ENCODE results near the gene CENPM. TPM values are rescaled to one million over a fixed set of nuclear protein-coding genes. Genes with fewer than 3 reads are reported as not detected.

Gene CENPM, protein sequence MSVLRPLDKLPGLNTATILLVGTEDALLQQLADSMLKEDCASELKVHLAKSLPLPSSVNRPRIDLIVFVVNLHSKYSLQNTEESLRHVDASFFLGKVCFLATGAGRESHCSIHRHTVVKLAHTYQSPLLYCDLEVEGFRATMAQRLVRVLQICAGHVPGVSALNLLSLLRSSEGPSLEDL
- total RNA-seq, result not detected
- long read RNA-seq, donor 1, result 0 reads
- long read RNA-seq, donor 2, result 0 reads

DNA sequence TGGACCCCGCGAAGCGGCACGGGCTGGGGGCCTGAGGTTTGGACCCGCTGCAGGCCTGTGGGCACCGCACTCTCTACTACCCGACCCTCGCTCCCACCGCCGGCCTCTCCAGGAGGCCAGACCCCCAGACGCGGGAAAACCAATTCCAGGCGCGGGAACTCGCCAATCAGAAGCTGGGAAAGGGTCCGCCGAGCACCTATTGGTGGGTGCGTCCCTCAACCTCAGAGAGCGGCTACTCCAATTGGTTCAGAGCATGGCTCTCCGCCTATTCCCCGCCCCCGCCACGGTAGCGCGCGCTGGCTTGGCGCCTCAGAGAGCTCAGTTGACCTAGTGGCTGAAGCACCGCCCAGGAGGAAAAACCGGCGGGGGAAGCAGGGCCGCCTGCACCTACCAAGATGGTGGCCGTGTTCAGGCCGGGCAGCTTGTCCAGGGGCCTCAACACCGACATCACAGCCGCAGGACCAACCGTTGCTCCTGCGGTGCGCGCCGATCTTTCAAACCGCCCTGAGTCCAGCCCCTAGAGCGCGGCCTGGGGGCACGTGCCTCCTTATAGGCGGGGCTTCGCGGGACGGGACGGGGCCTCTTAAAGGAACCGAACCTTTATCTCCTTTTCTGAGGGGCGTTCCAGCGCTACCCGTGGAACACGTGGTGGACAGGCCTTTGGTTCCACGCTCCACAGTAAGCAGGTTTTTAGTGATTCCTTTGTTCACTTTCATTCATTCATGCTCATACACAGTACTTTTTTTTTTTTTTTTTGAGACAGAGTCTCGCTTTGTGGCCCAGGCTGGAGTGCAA, at the start of gene CENPM:
Gene CENPM (minus strand): TSS at position 524 of the 795 bp plus-strand sequence. CDS start 76 bp downstream, at position 448.
- intact Hi-C loops (cut with DNase I), result no loop called here
- DNase-seq (ENCODE audit: low spot score), result peak; percentile 97

DNA sequence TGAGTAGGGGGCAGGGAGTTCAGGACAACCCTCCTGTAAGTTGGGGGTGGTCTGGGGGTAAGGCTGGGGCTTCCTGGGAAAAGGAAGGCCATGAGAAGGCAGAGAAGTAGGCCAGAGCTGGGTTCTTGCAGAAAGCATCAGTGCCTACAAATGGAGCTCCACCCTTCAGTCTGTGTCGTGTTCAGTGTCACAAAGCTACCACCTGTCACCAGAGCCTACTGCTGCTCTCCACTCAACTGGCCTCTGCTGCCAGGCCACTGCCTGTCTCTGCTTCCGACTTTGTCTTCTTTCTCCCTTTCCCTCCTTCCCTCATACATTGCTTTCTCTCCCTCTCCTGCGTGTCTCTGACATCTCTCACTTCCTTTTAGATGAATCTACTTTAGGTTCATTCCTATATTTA, 48.3 kb upstream of the CENPM start:
- intact Hi-C loops (cut with DNase I), result no loop called here
- peak; percentile 6 for DNase-seq (ENCODE audit: low spot score)

DNA sequence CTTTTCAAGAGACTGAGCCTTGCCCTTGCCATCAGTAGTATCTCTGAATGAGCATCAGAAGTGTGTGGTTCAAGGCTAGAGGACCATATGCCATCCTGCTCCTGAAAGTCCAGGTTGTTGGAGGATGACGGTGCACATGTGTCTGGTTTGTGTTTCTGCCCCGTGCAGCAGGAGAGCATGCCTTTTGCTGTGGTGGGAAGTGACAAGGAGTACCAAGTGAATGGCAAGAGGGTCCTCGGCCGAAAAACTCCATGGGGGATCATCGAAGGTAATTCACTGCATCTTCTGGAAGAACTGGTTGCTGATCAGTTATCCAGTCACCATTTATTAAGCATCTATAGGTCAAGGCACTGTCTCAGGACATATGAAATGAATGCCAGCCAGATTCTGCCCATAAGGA, 45.5 kb upstream of the CENPM start:
- peak; percentile 32 for DNase-seq (ENCODE audit: low spot score)

DNA sequence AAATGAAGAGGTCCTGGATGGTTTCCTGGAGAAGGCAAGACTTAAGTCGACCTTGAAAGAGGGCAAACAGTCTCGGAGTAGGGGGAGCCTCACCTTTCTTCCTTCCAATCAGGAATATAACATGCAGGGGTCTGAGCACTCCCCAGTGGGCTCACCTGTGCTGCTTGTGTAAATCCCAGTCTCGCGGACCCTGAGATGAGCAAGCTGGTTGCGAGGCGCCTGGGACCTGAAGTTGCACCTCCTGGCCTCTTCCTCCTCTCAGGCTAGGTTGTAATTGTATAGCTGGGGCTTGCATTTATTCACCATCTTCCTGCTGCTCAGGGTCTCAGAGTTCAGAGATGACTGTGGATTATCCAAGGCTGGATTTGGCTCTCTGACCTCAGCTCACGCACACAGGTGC, 44.2 kb upstream of the CENPM start:
- peak; percentile 63 for DNase-seq (ENCODE audit: low spot score)
- intact Hi-C loops (cut with DNase I), result no loop called here

More for the DNA sequence above, 45.5 kb upstream of the CENPM start:
- intact Hi-C loops (cut with DNase I), result no loop called here

DNA sequence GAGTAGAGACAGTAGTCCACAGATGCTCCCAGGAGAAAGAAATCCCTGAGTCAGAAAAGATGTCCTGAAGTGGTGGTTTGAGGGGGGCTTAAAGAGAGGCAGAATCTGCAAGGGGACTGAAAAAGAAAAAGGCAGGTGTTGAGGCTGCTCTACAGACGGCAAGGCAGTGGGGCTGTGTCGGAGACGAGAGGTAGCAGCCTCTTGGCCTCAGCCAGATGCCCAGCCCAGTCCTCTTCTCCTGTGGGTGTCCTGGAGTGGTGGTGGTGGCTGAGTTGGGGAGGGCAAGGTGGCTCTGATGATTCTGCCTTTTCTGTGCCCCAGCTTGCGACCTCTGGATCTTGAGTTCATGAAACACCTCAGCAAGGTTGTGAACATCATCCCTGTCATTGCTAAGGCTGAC, 42.3 kb upstream of the CENPM start:
- peak; percentile 54 for DNase-seq (ENCODE audit: low spot score)
- intact Hi-C loops (cut with DNase I), result loop anchor here in 1 of 2 donors (10.0 kb wide), 1 partner anchor 76 kb away; no protein-coding TSS in a partner anchor

DNA sequence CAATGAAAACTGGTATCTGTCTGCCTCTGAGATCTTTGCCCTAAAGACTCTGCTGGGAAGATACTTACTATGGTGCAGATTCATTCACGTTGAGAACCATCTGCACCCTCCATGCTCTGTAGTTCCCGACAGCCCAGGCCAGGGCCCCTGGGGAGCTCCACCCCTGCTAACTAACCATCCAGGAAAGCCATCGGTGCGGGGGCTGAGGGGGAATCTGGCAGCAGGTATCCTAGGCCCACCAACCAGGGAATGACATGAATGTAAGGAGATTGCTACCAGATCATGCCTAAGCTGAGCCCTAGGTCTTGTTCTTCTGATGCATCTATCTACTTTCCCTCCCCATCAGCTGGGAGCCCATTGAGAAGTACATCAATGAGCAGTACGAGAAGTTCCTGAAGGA, 40.3 kb upstream of the CENPM start:
- intact Hi-C loops (cut with DNase I), result loop anchor here in 1 of 2 donors (10.0 kb wide), 1 partner anchor 78 kb away; no protein-coding TSS in a partner anchor
- peak; percentile 73 for DNase-seq (ENCODE audit: low spot score)

DNA sequence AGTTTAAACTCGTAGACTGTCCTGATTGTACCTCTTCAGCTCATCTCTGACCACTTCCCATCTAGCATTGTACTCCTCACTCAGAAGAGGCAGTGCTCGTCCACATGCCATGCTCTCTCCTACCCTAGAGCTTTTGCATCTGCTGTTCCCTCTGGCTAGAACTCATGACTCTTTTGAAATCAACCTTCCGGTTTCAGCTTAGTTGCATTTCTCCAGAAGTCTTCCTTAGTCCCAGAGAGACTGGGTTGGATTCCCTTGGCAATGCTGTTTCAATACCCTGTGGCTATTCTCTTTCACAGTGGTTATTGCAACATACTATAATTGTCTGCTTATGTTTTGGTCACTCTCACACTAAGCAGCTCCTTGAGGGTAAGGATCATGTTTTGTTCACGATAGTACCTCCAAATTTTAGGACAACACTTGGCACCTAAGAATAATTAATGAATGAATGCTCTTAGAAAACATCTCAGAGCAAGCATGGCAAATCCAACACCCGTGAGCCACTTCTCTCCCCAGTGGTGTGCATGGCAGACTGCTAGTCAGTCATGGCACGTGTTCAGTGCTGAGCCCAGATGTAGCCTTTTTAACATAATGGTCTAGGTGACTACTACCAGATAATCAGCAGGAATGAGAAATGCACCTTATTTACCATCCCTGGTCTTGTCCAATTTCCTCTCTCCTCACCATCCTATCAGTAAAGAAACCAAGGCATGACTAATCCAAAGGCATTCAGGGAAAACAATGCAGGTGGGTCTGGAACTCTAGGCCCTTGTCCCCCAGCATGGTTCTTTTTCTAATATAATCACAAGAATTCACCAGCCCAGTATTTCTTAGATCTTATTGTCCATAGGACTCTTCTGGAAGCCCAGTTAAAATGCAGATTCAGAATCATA, 36.8 kb upstream of the CENPM start:
- peak; percentile 54 for DNase-seq (ENCODE audit: low spot score)
- intact Hi-C loops (cut with DNase I), result loop anchor here in 1 of 2 donors (10.0 kb wide), 1 partner anchor 81 kb away; no protein-coding TSS in a partner anchor

DNA sequence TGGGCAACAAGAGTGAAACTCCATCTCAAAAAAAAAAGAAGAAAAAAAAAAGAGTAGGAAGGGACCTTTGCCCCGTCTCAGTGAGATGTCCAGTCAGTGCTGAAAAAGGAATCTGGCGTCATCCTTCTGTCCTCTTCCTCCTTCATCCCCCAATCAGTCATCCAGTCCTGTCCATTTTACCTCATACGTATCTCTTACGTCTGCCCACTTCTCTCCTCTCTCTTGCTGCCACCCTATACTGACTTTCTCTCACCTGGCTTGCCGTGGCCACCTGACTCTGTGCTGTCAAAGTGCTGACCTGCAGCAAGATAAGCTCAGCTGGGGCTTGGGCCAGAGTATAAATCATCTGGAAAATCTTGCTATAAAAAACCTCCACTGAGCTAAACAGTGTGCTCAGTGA, 35.9 kb upstream of the CENPM start:
- intact Hi-C loops (cut with DNase I), result loop anchor here in 1 of 2 donors (10.0 kb wide), 1 partner anchor 82 kb away; no protein-coding TSS in a partner anchor
- DNase-seq (ENCODE audit: low spot score), result peak; percentile 32

DNA sequence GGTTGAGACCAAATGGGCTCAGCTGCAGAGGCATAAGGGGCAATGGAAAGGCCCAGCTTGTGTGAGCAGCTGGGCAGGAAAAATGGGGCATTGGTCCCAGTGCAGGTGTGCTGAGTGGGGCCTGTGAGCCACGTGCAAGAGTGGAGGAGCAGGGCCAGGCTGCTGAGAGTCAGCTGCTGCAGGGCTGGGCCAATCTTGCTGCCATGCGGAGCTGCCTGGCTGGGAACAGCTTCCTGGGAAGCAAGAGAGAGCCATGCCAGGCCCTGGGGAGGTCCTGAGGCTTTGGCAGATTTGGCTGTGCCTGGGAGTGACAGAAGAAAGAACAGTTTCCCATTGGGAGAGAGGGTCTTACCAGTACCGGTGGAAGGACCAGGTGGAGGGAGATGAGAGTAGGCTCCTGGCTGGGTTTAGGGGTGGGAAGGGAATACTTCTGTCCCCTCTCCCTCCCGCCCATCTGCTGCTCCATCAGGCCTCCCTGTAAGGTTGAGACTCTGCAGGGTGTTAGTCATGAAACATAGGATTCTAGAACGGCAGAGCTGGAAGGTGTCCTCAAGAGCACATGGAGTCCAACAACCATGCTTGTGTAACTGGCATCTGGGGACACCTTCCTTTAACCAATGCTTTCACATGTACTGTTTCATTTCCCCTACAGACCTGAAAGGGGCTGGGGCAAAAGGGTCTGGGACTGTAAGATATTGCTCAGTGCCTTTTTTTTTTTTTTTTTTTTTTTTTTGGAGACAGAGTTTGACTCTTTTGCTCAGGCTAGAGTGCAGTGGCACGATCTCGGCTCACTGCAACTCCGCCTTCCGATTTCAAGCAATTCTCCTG, 32.7 kb upstream of the CENPM start:
- DNase-seq (ENCODE audit: low spot score), result no peak
- intact Hi-C loops (cut with DNase I), result loop anchor here in 1 of 2 donors (10.0 kb wide), 1 partner anchor 85 kb away; no protein-coding TSS in a partner anchor

DNA sequence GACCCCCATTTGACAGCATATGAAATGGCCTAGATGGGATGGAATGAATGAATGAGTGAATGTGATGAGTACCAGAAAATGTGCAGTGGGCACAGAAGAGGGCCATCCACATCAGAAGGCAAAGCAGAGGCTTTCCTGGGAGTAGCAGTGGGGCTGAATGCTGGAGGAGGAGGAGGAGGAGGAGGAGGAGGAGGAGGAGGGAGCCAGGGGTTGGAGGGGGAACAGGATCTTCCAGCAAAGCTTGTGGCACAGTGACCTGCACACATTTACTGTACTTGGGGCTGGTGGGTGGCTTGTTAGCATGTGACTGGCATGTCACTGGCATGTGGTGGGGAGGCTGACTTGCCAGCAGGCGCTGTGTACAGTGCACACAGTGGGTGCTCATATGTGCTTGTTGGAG, 31.8 kb upstream of the CENPM start:
- intact Hi-C loops (cut with DNase I), result no loop called here
- DNase-seq (ENCODE audit: low spot score), result no peak

DNA sequence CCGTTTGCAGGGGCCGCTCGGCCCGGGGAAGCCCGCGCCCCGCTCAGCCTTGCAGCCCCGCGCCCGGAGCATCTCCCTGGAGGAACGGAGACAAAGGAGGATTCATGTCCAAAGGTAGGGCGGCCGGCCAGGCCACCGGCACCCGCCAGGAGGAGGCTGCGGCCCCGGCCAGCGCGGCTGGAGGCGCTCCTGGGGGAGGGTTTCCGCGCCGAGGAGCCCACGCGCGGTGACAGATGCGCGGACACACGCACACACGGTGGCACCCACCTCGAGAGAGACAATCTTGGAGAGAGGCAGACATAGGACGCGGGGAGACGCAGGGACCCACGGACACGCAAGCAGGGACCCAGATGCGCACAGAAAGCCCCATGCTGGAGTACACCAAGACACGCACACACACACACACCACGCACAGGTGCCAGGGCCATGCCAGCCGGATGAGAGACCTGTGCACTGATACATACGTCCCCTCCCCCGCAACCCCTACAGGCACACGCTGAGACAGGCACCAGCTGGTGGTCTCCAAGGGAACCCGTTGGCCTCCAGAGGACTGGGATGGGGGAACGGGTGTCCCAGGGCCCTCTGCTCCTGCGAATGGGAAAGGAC, 30.1 kb upstream of the CENPM start:
- intact Hi-C loops (cut with DNase I), result no loop called here

DNA sequence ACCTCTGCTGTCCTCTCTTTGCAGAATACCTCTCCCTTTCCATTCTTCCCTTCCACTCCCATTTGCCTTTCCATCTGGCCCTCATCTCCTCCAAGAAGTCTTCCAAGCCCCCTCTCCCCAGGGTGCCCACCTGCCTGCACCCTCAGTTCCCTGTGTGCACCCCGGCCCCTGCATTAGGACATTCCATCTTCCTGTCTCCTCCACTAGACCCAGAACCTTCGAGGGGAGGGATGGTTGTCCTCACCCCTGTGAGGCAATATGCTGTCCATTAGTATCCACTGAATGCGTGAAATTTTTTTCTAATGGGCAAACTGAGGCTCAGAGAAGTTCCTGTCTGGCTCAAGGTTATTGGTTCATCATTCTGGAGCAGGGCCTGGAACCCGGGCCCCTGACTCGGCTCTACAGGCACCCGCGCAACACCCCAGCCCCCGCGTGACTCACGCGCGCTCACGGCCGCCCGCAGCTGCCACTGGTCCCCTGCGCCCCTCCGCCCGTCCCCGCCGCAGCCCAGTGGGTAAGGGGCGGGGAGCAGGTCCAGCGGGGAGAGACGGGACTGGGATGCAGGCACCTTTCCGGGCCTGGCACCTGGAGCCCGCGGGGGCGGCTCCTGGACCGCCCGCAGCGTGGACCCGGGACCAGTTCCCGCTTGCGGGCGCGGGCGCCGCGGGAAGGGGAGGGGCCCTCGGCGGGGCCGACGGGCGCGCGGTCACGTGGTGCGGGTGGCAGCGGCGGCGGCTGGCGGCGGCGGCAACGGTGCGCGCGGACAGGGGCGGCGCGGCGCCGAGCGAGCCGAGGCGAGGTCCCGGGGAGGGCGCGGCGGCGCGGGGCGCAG, 29.3 kb upstream of the CENPM start:
- intact Hi-C loops (cut with DNase I), result no loop called here
- no peak for DNase-seq (ENCODE audit: low spot score)

More for the DNA sequence above, 30.1 kb upstream of the CENPM start:
- no peak for DNase-seq (ENCODE audit: low spot score)

DNA sequence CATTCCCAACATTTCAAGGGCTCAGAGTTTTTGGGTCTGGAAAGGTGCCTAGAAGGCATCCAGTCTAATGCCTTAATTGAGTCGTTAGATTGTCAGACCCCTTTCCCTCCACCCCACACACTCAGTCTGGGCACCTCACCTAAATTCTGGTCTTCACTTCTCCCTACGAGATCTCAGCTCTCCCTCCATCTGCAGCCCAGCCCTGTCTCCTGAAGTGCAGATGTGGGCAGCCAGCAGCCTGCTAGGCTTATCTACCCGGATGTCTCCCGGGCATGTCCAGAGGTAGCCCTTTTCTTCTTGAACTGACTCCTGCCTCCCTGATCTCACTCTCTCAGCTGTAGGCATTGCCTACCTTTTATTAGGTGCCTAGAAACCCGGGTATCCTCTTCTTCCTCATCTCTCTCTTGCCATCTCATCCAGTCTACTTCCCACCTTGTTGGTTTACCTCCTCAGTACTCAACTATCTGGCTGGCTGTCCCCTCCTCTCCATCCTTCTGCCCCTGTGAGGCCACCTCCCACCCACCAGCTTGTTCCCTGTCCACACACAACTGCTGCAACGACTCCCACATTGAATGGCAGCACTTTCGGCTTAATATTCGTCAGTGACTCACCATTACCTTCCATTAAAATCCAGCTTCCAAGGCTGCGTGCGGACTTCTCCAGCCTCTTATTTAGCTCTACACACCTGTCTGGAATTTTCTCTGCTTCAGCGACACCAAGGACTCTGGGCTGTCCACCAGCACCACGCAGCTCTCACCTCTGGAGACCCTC, 28.5 kb upstream of the CENPM start:
- intact Hi-C loops (cut with DNase I), result no loop called here
- no peak for DNase-seq (ENCODE audit: low spot score)

DNA sequence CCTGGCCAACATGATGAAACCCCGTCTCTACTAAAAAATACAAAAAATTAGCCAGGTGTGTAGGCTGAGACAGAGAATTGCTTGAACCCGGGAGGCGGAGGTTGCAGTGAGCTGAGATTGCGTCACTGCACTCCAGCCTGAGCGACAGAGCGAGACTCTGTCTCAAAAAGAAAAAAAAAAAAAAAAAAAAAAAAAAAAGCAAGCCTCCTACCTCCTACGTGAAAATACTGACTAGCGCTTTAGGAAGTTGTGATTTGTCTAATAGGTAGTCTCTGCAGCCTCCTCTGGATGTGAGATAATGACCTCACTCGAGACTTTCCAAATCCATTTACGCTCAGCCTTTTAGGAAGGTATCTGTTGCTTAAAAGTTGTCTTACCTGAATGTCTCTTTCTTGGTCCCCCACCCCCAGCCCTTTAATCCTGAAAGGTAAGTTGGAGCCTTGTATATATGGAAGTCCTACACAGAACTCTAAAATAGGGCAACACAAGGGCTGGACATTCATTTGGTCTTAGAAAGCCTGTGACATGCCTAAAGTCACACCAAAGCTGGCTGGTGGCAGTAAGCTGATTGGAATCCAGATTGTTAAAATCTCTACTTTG, 27.8 kb upstream of the CENPM start:
- DNase-seq (ENCODE audit: low spot score), result no peak
- intact Hi-C loops (cut with DNase I), result no loop called here

DNA sequence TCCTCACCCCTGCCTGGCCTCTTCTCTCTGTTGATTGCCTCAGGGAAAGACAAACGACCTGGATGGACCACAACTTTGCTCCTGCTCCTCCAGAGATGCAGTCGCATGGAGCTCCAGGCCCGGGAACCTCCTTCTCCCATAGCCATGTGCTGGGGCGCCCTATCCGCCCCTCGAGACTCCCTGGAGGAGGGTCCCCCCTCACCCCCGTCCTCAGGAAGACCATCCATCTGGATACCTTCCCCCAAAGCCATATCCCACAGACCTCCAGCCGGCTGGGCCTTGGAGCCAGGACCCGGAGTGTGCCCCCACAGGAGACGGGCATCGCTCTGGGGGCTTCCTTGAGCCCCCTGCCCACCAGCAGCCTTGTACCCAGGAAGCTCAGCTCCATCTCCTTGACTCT, 24.5 kb upstream of the CENPM start:
- no peak for DNase-seq (ENCODE audit: low spot score)
- intact Hi-C loops (cut with DNase I), result no loop called here

DNA sequence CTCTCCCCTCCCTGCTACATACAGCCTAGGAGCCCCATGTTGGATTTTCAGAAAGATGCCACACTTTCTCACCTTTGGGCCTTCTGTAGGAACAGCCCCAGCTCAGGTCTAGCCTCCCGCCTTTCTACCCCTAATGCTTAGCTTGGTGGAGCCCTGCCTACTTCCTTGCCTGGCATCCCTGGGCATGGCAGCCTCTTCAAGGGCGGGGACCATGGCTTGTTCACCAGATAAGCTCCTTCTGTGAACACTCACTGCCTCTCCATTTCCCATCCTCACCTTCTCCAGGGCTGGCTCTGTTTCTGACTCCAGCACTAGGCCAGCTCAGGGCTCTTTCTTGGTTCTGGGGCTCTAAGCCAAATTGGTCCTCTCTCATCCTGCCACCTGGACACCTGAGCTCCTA, 23.6 kb upstream of the CENPM start:
- intact Hi-C loops (cut with DNase I), result no loop called here
- no peak for DNase-seq (ENCODE audit: low spot score)
